H1 (cell line): Measurements from ENCODE around the gene TXNDC8. TPM values are rescaled to one million over a fixed set of nuclear protein-coding genes. Genes with fewer than 3 reads are reported as not detected.

Experiments
- ASH2L ChIP-seq: fragments of 200-600, 300-600 bp; sonication (generic); IDR thresholded peaks from one replicate; pipeline ENCODE4 v1.7.1; 2017; ENCODE audit warnings: low read length
- CHD7 ChIP-seq: fragments of 300-600 bp; sonication (generic); IDR thresholded peaks from 2 replicates; pipeline ENCODE4 v1.7.1; 2012; ENCODE audit warnings: low read length, moderate library complexity, mild to moderate bottlenecking, inconsistent platforms; ENCODE audit not compliant: insufficient replicate concordance
- EZH2 ChIP-seq: fragments of 200-600 bp; sonication (generic); IDR thresholded peaks from 2 replicates; pipeline ENCODE4 v1.7.1; 2012; ENCODE audit warnings: low read depth, mild to moderate bottlenecking, moderate library complexity, low read length, inconsistent platforms; ENCODE audit not compliant: severe bottlenecking
- GTF2F1 ChIP-seq: IDR thresholded peaks from 2 replicates; pipeline ENCODE4 v1.6.1; 2012; ENCODE audit warnings: low read depth, low read length, improper control_type of control experiment, borderline replicate concordance
- JUND ChIP-seq: IDR thresholded peaks from 2 replicates; pipeline ENCODE4 v1.6.1; 2011; ENCODE audit warnings: mild to moderate bottlenecking, improper control_type of control experiment, low read length
- KDM1A ChIP-seq: fragments of 200-600, 300-600 bp; sonication (generic); IDR thresholded peaks from 2 replicates; pipeline ENCODE4 v1.7.1; 2016; ENCODE audit warnings: mild to moderate bottlenecking, low read length, borderline replicate concordance
- MAFK ChIP-seq: IDR thresholded peaks from 2 replicates; pipeline ENCODE4 v1.6.1; 2012; ENCODE audit warnings: low read depth, mild to moderate bottlenecking, improper control_type of control experiment, low read length
- PHF8 ChIP-seq: fragments of 200-600 bp; sonication (generic); conservative IDR thresholded peaks from 2 replicates; pipeline ENCODE4 v1.7.1; 2012; ENCODE audit warnings: low read depth, mild to moderate bottlenecking, inconsistent platforms, low read length, moderate library complexity
- RXRA ChIP-seq: IDR thresholded peaks from 2 replicates; pipeline ENCODE4 v1.6.1; 2011; ENCODE audit warnings: low read depth, mild to moderate bottlenecking, low read length, moderate library complexity; ENCODE audit not compliant: insufficient read depth
- polyA plus RNA-seq, 7 experiments: library from polyadenylated mRNA; depleted of rRNA in 3 of 7; stranded (reverse) in 5 of 7; unstranded in 2 of 7; fragments of >200 nt in 5 of 7; fragments of 200-250 nt in 2 of 7; gene quantifications; 1 replicate in 5 of 7; 2 replicates in 1 of 7; 4 replicates in 1 of 7; pipeline versions ENCODE4 v1.2.1 to v1.2.3, GENCODE V29; 2011 to 2013; ENCODE audit warnings: missing spikeins in 2 of 7, mixed read lengths in 2 of 7
- total RNA-seq: library from RNA; stranded (reverse); fragmentation: NEBNext Ultra II Directional; extraction: Animal tissue kit (Norgen Biotek cat#: 25700); gene quantifications from 2 replicates; pipeline ENCODE4 v1.2.1, GENCODE V29; 2021

Gene TXNDC8
- total and polyA plus RNA-seq, 2 of the 8 experiments (the other 6 are each of a cell fraction or from before 2014, with no cell fraction given) = not detected

DNA sequence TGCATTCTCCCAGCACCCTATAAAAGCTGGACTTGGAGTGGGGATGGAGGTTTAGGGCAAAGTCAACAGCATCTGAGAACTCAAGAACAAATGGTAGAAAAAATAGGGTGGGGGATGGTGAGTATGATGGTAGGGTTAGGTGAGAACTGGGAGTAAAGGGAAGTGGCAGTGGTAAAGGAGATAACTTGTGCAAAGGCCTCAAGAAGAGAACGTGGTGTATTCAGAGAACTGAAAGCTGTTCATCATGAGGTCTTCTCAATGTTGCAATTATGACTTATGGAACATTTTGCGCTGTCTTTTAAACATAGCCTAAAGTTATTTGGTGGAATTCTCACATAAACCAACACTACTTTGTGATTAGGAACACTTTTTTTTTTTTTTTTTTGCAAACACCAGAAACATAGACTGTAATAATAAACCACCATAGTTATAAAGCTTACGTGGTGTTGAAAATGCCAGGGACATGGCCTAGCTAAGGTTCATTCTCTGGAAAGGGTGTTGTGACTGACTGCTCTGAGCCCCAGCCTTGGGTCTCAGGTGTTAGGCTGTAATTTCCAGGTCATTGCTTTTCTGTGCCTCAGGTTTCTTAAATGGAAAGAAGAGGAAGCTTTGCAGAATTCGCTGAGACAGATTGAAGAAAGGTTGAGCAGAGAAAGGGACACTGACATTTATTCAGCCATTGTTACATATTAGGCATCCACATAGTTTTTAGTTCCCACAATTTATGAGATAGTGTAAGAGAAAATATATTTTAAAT is 19.2 kb upstream of the TXNDC8 start (continued):
- TF ChIP-seq CHD7 (no peak), JUND (no peak), ASH2L (no peak), MAFK (no peak), GTF2F1 (no peak), PHF8 (no peak), EZH2 (no peak), RXRA (no peak), KDM1A (no peak)
